Colonic mucosa (tissue), 4 donors: ENCODE measurements around the gene GUCA2B. TPM values are rescaled to one million over a fixed set of nuclear protein-coding genes. Genes with fewer than 3 reads are reported as not detected.

Experiments
- DNase-seq: peaks from one replicate; pipeline ENCODE4 v3.0.0-alpha.2; 2020
- H3K27ac ChIP-seq: fragments of 200-600 bp; one replicate; pipeline ENCODE4 v1.8.0; 2021
- H3K27me3 ChIP-seq: fragments of 200-600 bp; one replicate; pipeline ENCODE4 v1.8.0; 2021
- H3K36me3 ChIP-seq: fragments of 200-600 bp; one replicate; pipeline ENCODE4 v1.8.0; 2021
- H3K4me1 ChIP-seq: fragments of 200-600 bp; one replicate; pipeline ENCODE4 v1.8.0; 2021; ENCODE audit warnings: mild to moderate bottlenecking
- H3K4me3 ChIP-seq: fragments of 200-600 bp; one replicate; pipeline ENCODE4 v1.8.0; 2021
- H3K9ac ChIP-seq, 2 donors: one replicate each; pipeline ENCODE4 v1.7.0; 2013; ENCODE audit warnings: control low read depth in 2 of 2, low read depth in 2 of 2, low read length in 2 of 2
- H3K9me3 ChIP-seq: fragments of 200-600 bp; one replicate; pipeline ENCODE4 v1.8.0; 2021
- intact Hi-C: fragments of 100-400 bp; cut with DNase I; formaldehyde crosslinking; loops from one replicate; pipeline ENCODE4 v1.14.1; 2022
- total RNA-seq, 2 donors: library from RNA; stranded (reverse); fragmentation: NEBNext Ultra II Directional in 1 of 2; extraction: Animal tissue kit (Norgen Biotek cat#: 25700) in 1 of 2; gene quantifications; one replicate each; pipeline ENCODE4 v1.2.1, GENCODE V29; 2021
- TF ChIP-seq, protein P1 (sequence below): fragments of 200-600 bp; IDR thresholded peaks from one replicate; pipeline ENCODE4 v1.8.0; 2022; ENCODE audit warnings: antibody characterized with exemption, mild to moderate bottlenecking
- donor health status: healthy.
- donor health status: DM: no; HTN: no; CAD: no.
- donor health status: DM: no; HTN: no; CAD: no.

The GUCA2B gene
- total RNA-seq: 10 to 100 TPM; 27.7 to 44.5 TPM

DNA sequence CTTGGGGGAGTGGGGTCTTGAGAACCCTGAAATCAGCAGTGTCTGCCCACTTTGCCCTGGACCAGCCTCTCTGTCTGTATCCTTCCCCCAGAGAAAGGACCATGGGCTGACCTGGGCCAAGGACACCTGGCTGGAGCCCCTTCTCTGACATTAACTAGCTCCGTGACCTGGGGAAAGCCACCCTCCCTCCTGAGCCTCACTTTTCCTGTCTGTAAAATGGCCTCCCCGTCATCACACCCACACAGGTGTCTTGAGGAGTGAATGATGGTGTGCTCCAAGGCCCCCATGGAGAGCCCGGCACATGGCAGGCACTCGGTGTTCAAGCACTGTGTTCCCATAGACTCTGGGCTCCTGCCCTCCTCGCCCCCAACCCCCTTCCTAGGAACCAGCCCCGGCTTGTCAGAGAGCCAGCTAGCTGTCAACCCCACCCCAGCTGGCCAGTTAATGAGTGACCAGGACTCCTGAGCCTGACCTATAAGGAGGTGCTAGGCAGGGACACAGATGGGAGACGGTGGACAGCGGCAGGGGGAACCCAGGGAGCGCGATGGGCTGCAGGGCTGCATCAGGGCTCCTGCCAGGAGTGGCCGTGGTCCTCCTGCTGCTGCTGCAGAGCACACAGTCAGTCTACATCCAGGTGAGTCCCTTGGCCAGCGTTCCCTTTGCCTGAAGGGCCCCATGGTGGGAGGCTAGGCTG is at the start of gene GUCA2B:
TSS of gene GUCA2B (plus strand) at position 504 of the 694 bp plus-strand sequence. CDS start at position 545, 41 bp downstream.
- Histone ChIP-seq H3K27ac (peak within 1 kb of the TSS; percentile 43), H3K9me3 (no peaks in the 10 kb centered on the region), H3K4me1 (no peaks in the 10 kb centered on the region), H3K9ac (peak within 1 kb of the TSS; percentile 7 to 27), H3K4me3 (no peak within 1 kb of the TSS), H3K27me3 (no peaks in the 10 kb centered on the region), H3K36me3 (no peaks in the 10 kb centered on the region)
- TF ChIP-seq, protein P1, sequence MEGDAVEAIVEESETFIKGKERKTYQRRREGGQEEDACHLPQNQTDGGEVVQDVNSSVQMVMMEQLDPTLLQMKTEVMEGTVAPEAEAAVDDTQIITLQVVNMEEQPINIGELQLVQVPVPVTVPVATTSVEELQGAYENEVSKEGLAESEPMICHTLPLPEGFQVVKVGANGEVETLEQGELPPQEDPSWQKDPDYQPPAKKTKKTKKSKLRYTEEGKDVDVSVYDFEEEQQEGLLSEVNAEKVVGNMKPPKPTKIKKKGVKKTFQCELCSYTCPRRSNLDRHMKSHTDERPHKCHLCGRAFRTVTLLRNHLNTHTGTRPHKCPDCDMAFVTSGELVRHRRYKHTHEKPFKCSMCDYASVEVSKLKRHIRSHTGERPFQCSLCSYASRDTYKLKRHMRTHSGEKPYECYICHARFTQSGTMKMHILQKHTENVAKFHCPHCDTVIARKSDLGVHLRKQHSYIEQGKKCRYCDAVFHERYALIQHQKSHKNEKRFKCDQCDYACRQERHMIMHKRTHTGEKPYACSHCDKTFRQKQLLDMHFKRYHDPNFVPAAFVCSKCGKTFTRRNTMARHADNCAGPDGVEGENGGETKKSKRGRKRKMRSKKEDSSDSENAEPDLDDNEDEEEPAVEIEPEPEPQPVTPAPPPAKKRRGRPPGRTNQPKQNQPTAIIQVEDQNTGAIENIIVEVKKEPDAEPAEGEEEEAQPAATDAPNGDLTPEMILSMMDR: no peak
- no peak for DNase-seq
- intact Hi-C loops: no loop called here

DNA sequence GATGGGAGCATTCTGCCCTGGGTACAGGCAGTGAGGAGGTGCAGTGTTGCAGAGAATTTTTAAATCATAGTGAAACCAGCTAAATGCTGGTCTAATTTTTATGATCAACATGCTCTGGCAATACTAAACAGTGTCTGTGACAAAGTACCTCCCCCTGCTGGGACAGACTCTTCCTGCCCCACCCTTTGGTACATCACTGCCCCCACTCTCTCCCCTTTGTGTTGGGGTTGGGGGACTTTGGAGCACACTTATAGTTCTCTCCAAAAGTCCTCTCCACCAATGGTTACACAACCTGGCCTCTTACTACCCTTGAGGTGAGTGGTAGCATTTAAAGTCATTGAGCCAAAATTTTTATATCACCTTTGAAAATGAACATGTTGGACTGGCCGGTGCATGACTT is 48.2 kb upstream of the GUCA2B start:
- Histone ChIP-seq H3K36me3 (no peaks in the 10 kb centered on the region), H3K27me3 (no peaks in the 10 kb centered on the region), H3K9me3 (no peaks in the 10 kb centered on the region), H3K4me3 (no peak overlapping the region), H3K9ac (no peak overlapping the region), H3K27ac (no peak overlapping the region), H3K4me1 (no peaks in the 10 kb centered on the region)
- TF ChIP-seq, protein P1: no peak
- intact Hi-C loops: no loop called here
- no peak for DNase-seq

DNA sequence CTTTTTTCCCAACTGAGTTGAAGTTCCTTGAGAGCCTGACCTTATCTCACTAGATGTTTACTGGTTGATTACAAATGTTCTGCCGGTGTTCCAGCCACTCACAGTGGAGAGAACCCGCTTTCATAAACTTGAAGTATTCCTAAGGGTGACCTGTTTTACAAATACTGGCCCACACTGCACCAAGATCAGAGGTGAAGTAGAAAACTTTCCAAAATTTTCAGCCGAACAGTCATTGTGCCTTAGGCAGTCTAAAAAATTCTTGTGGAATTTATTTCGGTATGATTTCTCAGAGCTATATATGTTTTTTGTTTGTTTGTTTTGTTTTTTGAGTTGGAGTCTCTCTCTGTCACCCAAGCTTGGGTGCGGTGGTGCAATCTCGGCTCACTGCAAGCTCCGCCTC is 44.9 kb upstream of the GUCA2B start:
- intact Hi-C loops: no loop called here
- no peak for DNase-seq
- H3K4me1 ChIP-seq: no peaks in the 10 kb centered on the region
- no peak overlapping the region for H3K4me3 ChIP-seq
- TF ChIP-seq, protein P1: no peak
- H3K36me3 ChIP-seq: no peaks in the 10 kb centered on the region
- H3K9me3 ChIP-seq: no peaks in the 10 kb centered on the region
- no peak overlapping the region for H3K27ac ChIP-seq
- H3K27me3 ChIP-seq: no peaks in the 10 kb centered on the region
- no peak overlapping the region for H3K9ac ChIP-seq

DNA sequence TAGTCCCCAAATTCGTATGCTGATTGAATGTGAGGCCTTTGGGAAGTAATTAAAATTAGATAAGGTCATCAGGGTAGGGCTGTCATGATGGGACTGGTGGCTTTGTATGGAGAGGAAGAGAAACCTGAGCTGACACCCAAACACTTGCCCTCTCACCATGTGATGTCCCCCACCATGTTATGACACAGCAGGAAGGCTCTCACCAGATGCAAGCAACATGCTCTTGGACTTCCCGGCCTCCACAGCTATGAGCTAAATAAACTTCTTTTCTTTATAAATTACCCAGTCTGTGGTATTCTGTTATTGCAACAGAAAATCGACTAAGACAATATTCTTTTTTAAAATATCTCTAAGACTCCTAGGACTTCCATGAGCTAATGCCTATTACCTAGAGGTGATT is 43.6 kb upstream of the GUCA2B start:
- intact Hi-C loops: no loop called here
- Histone ChIP-seq H3K4me1 (no peaks in the 10 kb centered on the region), H3K4me3 (no peak overlapping the region), H3K27ac (no peak overlapping the region), H3K27me3 (no peaks in the 10 kb centered on the region), H3K36me3 (no peaks in the 10 kb centered on the region), H3K9ac (no peak overlapping the region), H3K9me3 (no peaks in the 10 kb centered on the region)
- DNase-seq: no peak
- TF ChIP-seq, protein P1: no peak

DNA sequence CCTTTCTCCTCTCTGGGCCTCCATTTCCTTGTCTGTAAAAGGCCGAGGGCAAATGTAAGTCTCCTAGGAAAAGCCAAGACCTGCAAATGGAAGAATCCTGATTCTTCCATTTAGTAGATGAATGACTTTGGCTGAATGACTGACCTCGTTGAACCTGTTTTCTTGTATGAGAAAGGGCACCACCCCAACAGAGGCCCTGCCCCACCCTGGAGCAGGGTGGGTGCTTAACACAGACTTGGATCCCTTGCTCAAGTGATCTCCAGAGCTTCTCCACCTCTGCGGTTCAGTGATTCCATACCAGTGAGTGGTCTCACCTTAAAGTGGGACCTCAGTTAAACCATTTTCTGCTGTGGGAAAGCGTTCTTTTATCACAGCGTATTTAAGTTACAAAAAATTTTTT is 39.0 kb upstream of the GUCA2B start:
- no peak for DNase-seq
- intact Hi-C loops: no loop called here

More for the DNA sequence above, 39.0 kb upstream of the GUCA2B start:
- H3K9ac ChIP-seq: no peak overlapping the region
- TF ChIP-seq, protein P1: no peak
- H3K27me3 ChIP-seq: no peaks in the 10 kb centered on the region
- H3K4me1 ChIP-seq: no peaks in the 10 kb centered on the region
- no peaks in the 10 kb centered on the region for H3K36me3 ChIP-seq
- H3K27ac ChIP-seq: no peak overlapping the region
- no peak overlapping the region for H3K4me3 ChIP-seq
- no peaks in the 10 kb centered on the region for H3K9me3 ChIP-seq
